Gastroesophageal sphincter (tissue), 4 donors: ENCODE measurements around the gene DDI2. TPM values are rescaled to one million over a fixed set of nuclear protein-coding genes. Genes with fewer than 3 reads are reported as not detected.

ENCODE experiments used
- ATAC-seq: fragments of 150-250 bp; one replicate; pipeline ENCODE4 v1.9.1; 2016; ENCODE audit warnings: mild to moderate bottlenecking, moderate library complexity
- H3K27ac ChIP-seq, 4 donors: fragments of 200-600 bp; sonication (generic) in 3 of 4; 1 replicate in 3 of 4; 2 replicates in 1 of 4; pipeline ENCODE4 v1.5.1; 2016 to 2019
- H3K27me3 ChIP-seq: fragments of 200-600 bp; sonication (generic); one replicate; pipeline ENCODE4 v1.5.1; 2019
- H3K36me3 ChIP-seq, 2 donors: fragments of 200-600 bp; sonication (generic); one replicate each; pipeline ENCODE4 v1.5.1; 2019; ENCODE audit warnings: control low read depth in 1 of 2
- H3K4me1 ChIP-seq, 3 donors: fragments of 200-600 bp; sonication (generic); 1 replicate in 2 of 3; 2 replicates in 1 of 3; pipeline ENCODE4 v1.5.1; 2016 to 2019; ENCODE audit warnings: control low read depth in 2 of 3
- H3K4me3 ChIP-seq, 2 donors: fragments of 200-600 bp; sonication (generic); one replicate each; pipeline ENCODE4 v1.5.1; 2019; ENCODE audit warnings: mild to moderate bottlenecking in 1 of 2, moderate library complexity in 1 of 2
- H3K9me3 ChIP-seq, 3 donors: fragments of 200-600 bp; sonication (generic); one replicate each; pipeline ENCODE4 v1.5.1; 2017 to 2019; ENCODE audit warnings: control low read depth in 2 of 3
- CTCF ChIP-seq, 4 experiments: fragments of 200-600 bp in 2 of 4; fragments of 450-650 bp in 2 of 4; sonication (generic) in 1 of 4; IDR thresholded peaks; one replicate each; pipeline ENCODE4 v1.5.1; 2017 to 2019; ENCODE audit warnings: antibody characterized with exemption in 4 of 4, mild to moderate bottlenecking in 2 of 4, moderate library complexity in 2 of 4
- EP300 ChIP-seq: sonication (generic); formaldehyde crosslinking; IDR thresholded peaks from one replicate; pipeline ENCODE4 v1.6.1; 2017; ENCODE audit warnings: antibody characterized with exemption, mild to moderate bottlenecking
- POLR2A ChIP-seq, 2 donors: fragments of 450-650 bp; IDR thresholded peaks; one replicate each; pipeline ENCODE4 v1.6.1; 2017; ENCODE audit warnings: antibody characterized with exemption in 2 of 2, mild to moderate bottlenecking in 2 of 2, moderate library complexity in 1 of 2
- POLR2AphosphoS5 ChIP-seq: sonication (generic); formaldehyde crosslinking; IDR thresholded peaks from one replicate; pipeline ENCODE4 v1.6.1; 2017; ENCODE audit warnings: antibody characterized with exemption
- WGBS, 2 donors: methylation state at CpG; one replicate each; pipeline ENCODE4 v1.1.5; 2018; ENCODE audit warnings: low coverage in 1 of 2; 5-methylcytosine and 5-hydroxymethylcytosine counted together
- small RNA-seq, 4 donors: library from RNA; depleted of rRNA; stranded (forward); fragments of <200 nt; gene quantifications; one replicate each; pipeline ENCODE3, GENCODE V24; 2016
- total RNA-seq, 4 donors: library from RNA; depleted of rRNA; stranded (reverse); fragments of >200 nt; gene quantifications; one replicate each; pipeline ENCODE4 v1.1.0, GENCODE V29; 2016

Gene DDI2
- total RNA-seq, 4 donors from 2014 or later: 14.3 to 37.2 (median 16.5) TPM

GRCh38 chr1:15714406-15715136 lies 97.3 kb downstream of the DDI2 start:
- no peaks in the 10 kb centered on the region for H3K27me3 ChIP-seq
- no peak for TF ChIP-seq EP300
- TF ChIP-seq POLR2AphosphoS5: peak; percentile 40
- no peak for TF ChIP-seq CTCF (IDR thresholded peaks at IDR 0.05)
- TF ChIP-seq POLR2A (IDR thresholded peaks at IDR 0.05): no peak
- ATAC-seq: peak; percentile 88
- peak overlapping the region in 3 of 4 donors; percentile 63 to 82 (median 66) for H3K27ac ChIP-seq
- H3K4me1 ChIP-seq: peaks cover 0 to 60% (median 11%) of the 10 kb centered on the region in 3 donors
- peaks cover 0 to 38% of the 10 kb centered on the region in 2 donors for H3K36me3 ChIP-seq
- no peaks in the 10 kb centered on the region for H3K9me3 ChIP-seq
- no peak overlapping the region for H3K4me3 ChIP-seq
- 13% methylated on average over 2 of the region's 4 CpGs; no CpG with 5 or more reads in 1 of the 2 donors for WGBS, 2 donors

GRCh38 chr1:15717418-15718125 lies 100.3 kb downstream of the DDI2 start:
- no peaks in the 10 kb centered on the region for H3K27me3 ChIP-seq
- no peak for TF ChIP-seq CTCF (IDR thresholded peaks at IDR 0.05)
- no peak for TF ChIP-seq POLR2AphosphoS5
- TF ChIP-seq EP300: no peak
- TF ChIP-seq POLR2A (IDR thresholded peaks at IDR 0.05): no peak
- H3K9me3 ChIP-seq: no peaks in the 10 kb centered on the region
- WGBS, 2 donors: 57 to 69% methylated on average over 8 of the region's 11 CpGs
- ATAC-seq: peak; percentile 43
- H3K27ac ChIP-seq: peak overlapping the region in 3 of 4 donors; percentile 28 to 41 (median 32)
- H3K36me3 ChIP-seq: peaks cover 0 to 68% of the 10 kb centered on the region in 2 donors
- H3K4me3 ChIP-seq: no peak overlapping the region
- peaks cover 0 to 56% (median 11%) of the 10 kb centered on the region in 3 donors for H3K4me1 ChIP-seq

- TF ChIP-seq POLR2AphosphoS5: no peak
- TF ChIP-seq CTCF (IDR thresholded peaks at IDR 0.05): no peak
- TF ChIP-seq EP300: no peak
- no peak for TF ChIP-seq POLR2A (IDR thresholded peaks at IDR 0.05)
- Histone ChIP-seq H3K4me3 (no peak overlapping the region), H3K27ac (peak overlapping the region in 3 of 4 donors; percentile 28 to 41 (median 32)), H3K36me3 (peaks cover 0 to 74% of the 10 kb centered on the region in 2 donors), H3K4me1 (peaks cover 0 to 51% (median 11%) of the 10 kb centered on the region in 3 donors), H3K9me3 (no peaks in the 10 kb centered on the region), H3K27me3 (no peaks in the 10 kb centered on the region)
- whole genome bisulfite sequencing, 2 donors: 81% methylated on average over 4 of the region's 8 CpGs; no CpG with 5 or more reads in 1 of the 2 donors
- ATAC-seq: no peak
Measured at GRCh38 chr1:15718199-15718601, 100.9 kb downstream of the DDI2 start.

Small RNA genes lying within 50 kb of the gene (small RNA-seq; reads per million reads assigned to genes)
- gene AL121992.2: 0 reads per million in 4 donors
- 0 reads per million in 4 donors for gene CD24P1
- gene RNU7-179P: 0 reads per million in 4 donors

Other genes starting within 250 kb of the DDI2 start
- 10 to 100 TPM; 26.3 to 60.7 (median 53.7) TPM for gene EFHD2, start 207.6 kb upstream of the DDI2 start, total RNA-seq
- gene CTRC, start 179.0 kb upstream of the DDI2 start, total RNA-seq: not detected
- not detected for gene CELA2A, start 160.7 kb upstream of the DDI2 start, total RNA-seq
- gene CELA2B, start 141.4 kb upstream of the DDI2 start, total RNA-seq: not detected
- 10 to 100 TPM; 11.0 to 22.5 (median 14.3) TPM for gene CASP9, start 93.2 kb upstream of the DDI2 start, total RNA-seq
- 10 to 100 TPM; 10.2 to 18.7 (median 13.8) TPM for gene DNAJC16, start 90.6 kb upstream of the DDI2 start, total RNA-seq
- not detected for gene AGMAT, start 32.4 kb upstream of the DDI2 start, total RNA-seq
- 10 to 100 TPM; 32.1 to 65.2 (median 41.8) TPM for gene PLEKHM2, start 66.9 kb downstream of the DDI2 start, total RNA-seq
- gene SLC25A34, start 118.8 kb downstream of the DDI2 start, total RNA-seq: 1 to 10 TPM in 2 of 4 donors, under 1 TPM in 2; 0.10 to 2.0 (median 1.1) TPM
- not detected for gene TMEM82, start 125.0 kb downstream of the DDI2 start, total RNA-seq
- 100 to 1,000 TPM in 1 of 4 donors, 10 to 100 TPM in 3; 40.4 to 106 (median 47.0) TPM for gene FBLIM1, start 141.3 kb downstream of the DDI2 start, total RNA-seq
- 1 to 10 TPM in 2 of 4 donors, under 1 TPM in 2; 0.40 to 1.4 (median 0.85) TPM for gene UQCRHL, start 190.2 kb downstream of the DDI2 start, total RNA-seq
- gene SPEN, start 230.2 kb downstream of the DDI2 start, total RNA-seq: 10 to 100 TPM; 40.3 to 79.4 (median 50.7) TPM